GM11168 (cell line): ENCODE results near the gene MMP27.
"Not testable (repeated sequence)": the region's sequence is repeated elsewhere in the genome, so short reads cannot be mapped to it uniquely, and the experiment has no call there.

ENCODE experiments used
- in situ Hi-C: fragments of 300-500 bp; cut with MboI; formaldehyde crosslinking; loops from one replicate; pipeline ENCODE4 v1.12.0; 2022; ENCODE audit warnings: low sequenced_read_pairs; ENCODE audit not compliant: unreplicated experiment

Gene MMP27

GRCh38 chr11:102705626-102706025, at the start of gene MMP27:
MMP27 (minus strand) TSS chr11:102705769; CDS start chr11:102705714, 55 bp downstream.
- in situ Hi-C loops: no loop called here

GRCh38 chr11:102753267-102753666, 47.7 kb upstream of the MMP27 start:
- in situ Hi-C loops: no loop called here

- in situ Hi-C loops: no loop called here
These were observed 46.1 kb upstream of the MMP27 start for GRCh38 chr11:102751673-102752072.

GRCh38 chr11:102749101-102749722, 43.6 kb upstream of the MMP27 start:
- in situ Hi-C loops: no loop called here

- in situ Hi-C loops: not testable (repeated sequence)
These were observed 41.4 kb upstream of the MMP27 start for GRCh38 chr11:102746746-102747578.

- in situ Hi-C loops: no loop called here
These were observed 29.1 kb upstream of the MMP27 start for GRCh38 chr11:102734650-102735049.

GRCh38 chr11:102733232-102733875, 27.8 kb upstream of the MMP27 start:
- in situ Hi-C loops: no loop called here

- in situ Hi-C loops: not testable (repeated sequence)
These were observed 25.4 kb upstream of the MMP27 start for GRCh38 chr11:102730944-102731343.

- in situ Hi-C loops: no loop called here
These were observed 24.6 kb upstream of the MMP27 start for GRCh38 chr11:102729849-102730815.

GRCh38 chr11:102727890-102728289, 22.3 kb upstream of the MMP27 start:
- in situ Hi-C loops: no loop called here

- in situ Hi-C loops: no loop called here
These were observed 19.4 kb upstream of the MMP27 start, which contains the start of gene MMP8 for GRCh38 chr11:102724904-102725500. MMP8 (minus strand) TSS chr11:102724954; CDS start chr11:102724855, 99 bp downstream.

- in situ Hi-C loops: no loop called here
These were observed 17.3 kb upstream of the MMP27 start for GRCh38 chr11:102722821-102723220.

GRCh38 chr11:102719620-102720277, 14.2 kb upstream of the MMP27 start:
- in situ Hi-C loops: no loop called here

- in situ Hi-C loops: no loop called here
These were observed 11.7 kb upstream of the MMP27 start for GRCh38 chr11:102717280-102717679.

- in situ Hi-C loops: no loop called here
These were observed 11.0 kb upstream of the MMP27 start for GRCh38 chr11:102716527-102716926.

- in situ Hi-C loops: no loop called here
These were observed 6.6 kb upstream of the MMP27 start for GRCh38 chr11:102712137-102712536.

- in situ Hi-C loops: no loop called here
These were observed 3.8 kb upstream of the MMP27 start for GRCh38 chr11:102709201-102709945.

- in situ Hi-C loops: no loop called here
These were observed 3.1 kb upstream of the MMP27 start for GRCh38 chr11:102708654-102709053.
